Neuronal stem cell (in vitro differentiated cells): ENCODE measurements around the gene CYP46A1.

ENCODE experiments used
- DNase-seq: peaks from one replicate; pipeline ENCODE4 v3.0.0-alpha.2; 2013; ENCODE audit warnings: low spot score
- H2AFZ ChIP-seq: one replicate; pipeline ENCODE4 v1.6.1; 2013; ENCODE audit warnings: mild to moderate bottlenecking, low read length, inconsistent platforms
- H2AK5ac ChIP-seq: 2 replicates; pipeline ENCODE4 v1.6.1; 2013; ENCODE audit warnings: low read depth, mild to moderate bottlenecking, inconsistent platforms, low read length, moderate library complexity, mixed read lengths
- H2BK120ac ChIP-seq: 2 replicates; pipeline ENCODE4 v1.6.1; 2013; ENCODE audit warnings: low read depth, mild to moderate bottlenecking, inconsistent platforms, low read length, moderate library complexity, mixed read lengths
- H2BK12ac ChIP-seq: one replicate; pipeline ENCODE4 v1.6.1; 2013; ENCODE audit warnings: low read length, inconsistent platforms
- H2BK15ac ChIP-seq: 2 replicates; pipeline ENCODE4 v1.6.1; 2013; ENCODE audit warnings: mild to moderate bottlenecking, low read length, inconsistent platforms, mixed read lengths
- H2BK5ac ChIP-seq: one replicate; pipeline ENCODE4 v1.6.1; 2013; ENCODE audit warnings: inconsistent platforms, mild to moderate bottlenecking, low read length, moderate library complexity
- H3K14ac ChIP-seq: one replicate; pipeline ENCODE4 v1.6.1; 2013; ENCODE audit warnings: low read length, inconsistent platforms
- H3K18ac ChIP-seq: 2 replicates; pipeline ENCODE4 v1.6.1; 2013; ENCODE audit warnings: low read length, inconsistent platforms
- H3K23ac ChIP-seq: 2 replicates; pipeline ENCODE4 v1.6.1; 2013; ENCODE audit warnings: low read depth, mild to moderate bottlenecking, mixed read lengths, low read length, inconsistent platforms; ENCODE audit not compliant: poor library complexity
- H3K27ac ChIP-seq: replicated peaks from 3 replicates; pipeline ENCODE4 v1.5.1; 2013; ENCODE audit warnings: low read length, inconsistent platforms
- H3K27me3 ChIP-seq, 3 experiments: 2 replicates each; pipeline ENCODE4 v1.6.1; 2013; ENCODE audit warnings: low read length in 3 of 3, mild to moderate bottlenecking in 2 of 3, inconsistent platforms in 1 of 3, low read depth in 1 of 3, mixed read lengths in 1 of 3, moderate library complexity in 1 of 3; ENCODE audit not compliant: control insufficient read depth in 3 of 3, insufficient read depth in 3 of 3
- H3K36me3 ChIP-seq, 2 donors: replicated peaks in 1 of 2; 2 replicates each; pipeline ENCODE4 v1.6.1; 2013; ENCODE audit warnings: low read length in 2 of 2; ENCODE audit not compliant: control insufficient read depth in 2 of 2, insufficient read depth in 2 of 2
- H3K4ac ChIP-seq: 2 replicates; pipeline ENCODE4 v1.6.1; 2013; ENCODE audit warnings: inconsistent platforms, mild to moderate bottlenecking, low read length, moderate library complexity
- H3K4me1 ChIP-seq, 2 donors: 1 replicate in 1 of 2; 2 replicates in 1 of 2; pipeline ENCODE4 v1.6.1; 2013; ENCODE audit warnings: low read length in 2 of 2, low read depth in 1 of 2; ENCODE audit not compliant: control insufficient read depth in 2 of 2, insufficient read depth in 1 of 2
- H3K4me2 ChIP-seq: one replicate; pipeline ENCODE4 v1.6.1; 2013; ENCODE audit warnings: mild to moderate bottlenecking, low read length, inconsistent platforms; ENCODE audit not compliant: insufficient read depth, poor library complexity, severe bottlenecking
- H3K4me3 ChIP-seq, 2 donors: 2 replicates each; pipeline ENCODE4 v1.5.1; 2013; ENCODE audit warnings: low read length in 2 of 2, mild to moderate bottlenecking in 2 of 2, inconsistent platforms in 1 of 2, moderate library complexity in 1 of 2
- H3K79me1 ChIP-seq: one replicate; pipeline ENCODE4 v1.6.1; 2013; ENCODE audit warnings: low read depth, mild to moderate bottlenecking, inconsistent platforms, low read length, moderate library complexity
- H3K9ac ChIP-seq: one replicate; pipeline ENCODE4 v1.6.1; 2013; ENCODE audit warnings: mild to moderate bottlenecking, low read depth, low read length, inconsistent platforms; ENCODE audit not compliant: poor library complexity
- H3K9me3 ChIP-seq, 2 donors: replicated peaks in 1 of 2; 2 replicates each; pipeline versions ENCODE3 to v1.6.1; 2013; ENCODE audit warnings: low read length in 2 of 2, mild to moderate bottlenecking in 2 of 2, inconsistent platforms in 1 of 2, low read depth in 1 of 2, mixed read lengths in 1 of 2, moderate library complexity in 1 of 2; ENCODE audit not compliant: control insufficient read depth in 2 of 2, insufficient read depth in 1 of 2
- H4K8ac ChIP-seq: one replicate; pipeline ENCODE4 v1.6.1; 2013; ENCODE audit warnings: low read depth, mild to moderate bottlenecking, inconsistent platforms, low read length, moderate library complexity
- H4K91ac ChIP-seq: one replicate; pipeline ENCODE4 v1.6.1; 2013; ENCODE audit warnings: low read length, low read depth, mild to moderate bottlenecking, inconsistent platforms; ENCODE audit not compliant: poor library complexity
- WGBS, 2 donors: extraction: QIAGEN DNeasy Blood & Tissue Kit; methylation state at CpG; one replicate each; pipeline ENCODE4 v1.1.7; 2013; ENCODE audit warnings: missing lambda C conversion rate in 2 of 2, mixed read lengths in 1 of 2; ENCODE audit not compliant: insufficient read length in 2 of 2, insufficient replicate concordance in 1 of 2; ENCODE audit errors: extremely low coverage in 2 of 2; 5-methylcytosine and 5-hydroxymethylcytosine counted together

The CYP46A1 gene

GRCh38 chr14:99737451-99737951, 53.4 kb downstream of the CYP46A1 start:
- no peak overlapping the region for H3K27ac ChIP-seq
- WGBS, 2 donors = no CpG with 5 or more reads among the region's 26 CpGs
- H3K23ac ChIP-seq = peak overlapping the region; percentile 61
- no peaks in the 10 kb centered on the region for H3K36me3 ChIP-seq
- peak overlapping the region; percentile 88 for H4K8ac ChIP-seq
- peak overlapping the region; percentile 2 for H2BK120ac ChIP-seq
- H2BK15ac ChIP-seq = peak overlapping the region; percentile 79
- peak overlapping the region; percentile 77 for H4K91ac ChIP-seq
- peak overlapping the region; percentile 23 for H2AFZ ChIP-seq
- no peak overlapping the region for H3K4me3 ChIP-seq
- H2BK12ac ChIP-seq = peak overlapping the region; percentile 14
- H3K4me1 ChIP-seq = peaks cover 5 to 6% of the 10 kb centered on the region in 2 donors
- peak overlapping the region; percentile 94 for H3K14ac ChIP-seq
- H3K9ac ChIP-seq = peak overlapping the region; percentile 17
- H2AK5ac ChIP-seq = peak overlapping the region; percentile 91
- peak overlapping the region; percentile 77 for H3K18ac ChIP-seq
- no peak for DNase-seq
- H3K79me1 ChIP-seq = no peaks in the 10 kb centered on the region
- peak overlapping the region; percentile 91 for H2BK5ac ChIP-seq
- H3K27me3 ChIP-seq = peaks cover 0 to 23% (median 0%) of the 10 kb centered on the region in 3 experiments
- no peak overlapping the region for H3K4me2 ChIP-seq
- no peaks in the 10 kb centered on the region for H3K9me3 ChIP-seq
- H3K4ac ChIP-seq = no peak overlapping the region

GRCh38 chr14:99737956-99738667, 54.0 kb downstream of the CYP46A1 start:
- Histone ChIP-seq H2BK12ac (peak overlapping the region; percentile 14), H3K4me2 (no peak overlapping the region), H2BK5ac (peak overlapping the region; percentile 91), H4K8ac (peak overlapping the region; percentile 88), H3K4me1 (peaks cover 5 to 6% of the 10 kb centered on the region in 2 donors), H3K18ac (peak overlapping the region; percentile 77), H3K4me3 (no peak overlapping the region), H3K23ac (peak overlapping the region; percentile 61), H3K36me3 (no peaks in the 10 kb centered on the region), H2BK120ac (peak overlapping the region; percentile 18), H2AK5ac (peak overlapping the region; percentile 91), H3K4ac (no peak overlapping the region), H3K27me3 (peaks cover 0 to 29% (median 0%) of the 10 kb centered on the region in 3 experiments), H4K91ac (peak overlapping the region; percentile 77), H2BK15ac (peak overlapping the region; percentile 79), H2AFZ (peak overlapping the region; percentile 23), H3K14ac (peak overlapping the region; percentile 94), H3K9me3 (no peaks in the 10 kb centered on the region), H3K27ac (no peak overlapping the region), H3K9ac (no peak overlapping the region), H3K79me1 (no peaks in the 10 kb centered on the region)
- no CpG with 5 or more reads among the region's 21 CpGs for WGBS, 2 donors
- DNase-seq = no peak

- Histone ChIP-seq H3K79me1 (no peaks in the 10 kb centered on the region), H2BK5ac (no peak overlapping the region), H4K8ac (no peak overlapping the region), H4K91ac (no peak overlapping the region), H3K9ac (no peak overlapping the region), H3K27me3 (peaks cover 0 to 33% (median 0%) of the 10 kb centered on the region in 3 experiments), H3K4ac (no peak overlapping the region), H3K9me3 (no peaks in the 10 kb centered on the region), H2BK15ac (no peak overlapping the region), H2AFZ (no peak overlapping the region), H2BK120ac (no peak overlapping the region), H3K23ac (no peak overlapping the region), H3K18ac (no peak overlapping the region), H3K4me2 (no peak overlapping the region), H2BK12ac (no peak overlapping the region), H3K4me3 (no peak overlapping the region), H3K4me1 (peaks cover 0 to 17% of the 10 kb centered on the region in 2 donors), H3K36me3 (no peaks in the 10 kb centered on the region), H3K14ac (no peak overlapping the region), H3K27ac (no peak overlapping the region), H2AK5ac (no peak overlapping the region)
- no peak for DNase-seq
- WGBS, 2 donors = no CpG with 5 or more reads among the region's 10 CpGs
Observed at GRCh38 chr14:99740411-99740810, 56.3 kb downstream of the CYP46A1 start.

GRCh38 chr14:99741227-99741976, 57.3 kb downstream of the CYP46A1 start:
- no peak overlapping the region for H3K27ac ChIP-seq
- no peaks in the 10 kb centered on the region for H3K9me3 ChIP-seq
- H3K27me3 ChIP-seq = peaks cover 0 to 33% (median 0%) of the 10 kb centered on the region in 3 experiments
- H3K4ac ChIP-seq = no peak overlapping the region
- H2BK5ac ChIP-seq = no peak overlapping the region
- peak overlapping the region; percentile 61 for H3K14ac ChIP-seq
- peaks cover 0 to 17% of the 10 kb centered on the region in 2 donors for H3K4me1 ChIP-seq
- no peak overlapping the region for H2BK15ac ChIP-seq
- peak overlapping the region; percentile 31 for H3K18ac ChIP-seq
- DNase-seq = no peak
- no peak overlapping the region for H2BK12ac ChIP-seq
- no peaks in the 10 kb centered on the region for H3K79me1 ChIP-seq
- H3K4me2 ChIP-seq = no peak overlapping the region
- H4K91ac ChIP-seq = no peak overlapping the region
- H4K8ac ChIP-seq = no peak overlapping the region
- no CpG with 5 or more reads among the region's 14 CpGs for whole genome bisulfite sequencing, 2 donors
- no peak overlapping the region for H2BK120ac ChIP-seq
- no peak overlapping the region for H3K23ac ChIP-seq
- H3K36me3 ChIP-seq = no peaks in the 10 kb centered on the region
- peak overlapping the region; percentile 35 for H2AK5ac ChIP-seq
- H3K4me3 ChIP-seq = no peak overlapping the region
- H2AFZ ChIP-seq = no peak overlapping the region
- peak overlapping the region; percentile 30 for H3K9ac ChIP-seq
